ENCODE measurements around the gene TTC27. TPM values are rescaled to one million over a fixed set of nuclear protein-coding genes. Genes with fewer than 3 reads are reported as not detected.
"Not testable (repeated sequence)": the region's sequence is repeated elsewhere in the genome, so short reads cannot be mapped to it uniquely, and the experiment has no call there.

Gene TTC27
- total RNA-seq, 1 experiment from 2014 or later = 23.9 TPM

GRCh38 chr2:32846274-32846673 is 218.4 kb downstream of the TTC27 start:
- DNase-seq (ENCODE audit: low read depth) = not testable (repeated sequence)

- DNase-seq (ENCODE audit: low read depth) = no peak
These were observed 219.9 kb downstream of the TTC27 start for GRCh38 chr2:32847734-32848133.

DNA sequence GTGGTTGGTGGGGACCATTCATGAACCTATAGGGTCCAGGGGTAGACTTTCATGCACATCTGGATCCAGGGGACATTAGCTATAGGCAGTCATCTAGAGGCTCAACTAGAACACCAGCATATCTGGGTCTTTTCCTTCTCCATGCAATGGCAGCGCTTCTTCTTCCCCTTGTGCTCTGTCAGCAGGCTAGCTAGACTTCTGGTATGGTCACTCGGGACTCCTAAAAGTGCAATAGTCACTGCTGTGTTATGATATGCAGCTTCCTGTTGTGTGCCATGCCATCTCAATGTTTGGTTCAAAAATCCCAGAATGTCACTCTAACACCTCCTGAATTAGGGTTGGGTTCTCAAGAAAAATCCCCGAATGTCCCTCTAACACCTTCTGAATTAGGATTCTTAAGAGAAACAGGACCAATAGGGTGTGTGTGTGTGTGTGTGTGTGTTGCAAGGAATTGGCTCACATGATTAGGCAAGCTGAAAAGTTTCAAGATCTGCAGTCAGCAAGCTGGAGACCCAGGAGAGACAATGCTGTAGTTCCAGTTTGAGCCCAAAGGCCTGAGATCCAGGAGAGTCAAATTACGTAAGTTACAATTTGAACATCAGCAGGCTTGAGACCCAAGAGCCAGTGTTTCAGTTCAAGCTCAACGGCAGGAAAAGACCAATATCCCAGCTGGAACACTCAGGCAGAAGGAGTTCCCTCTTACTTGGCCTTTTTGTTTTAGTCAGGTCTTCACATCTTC is 221.8 kb downstream of the TTC27 start:
- DNase-seq (ENCODE audit: low read depth) = no peak

DNA sequence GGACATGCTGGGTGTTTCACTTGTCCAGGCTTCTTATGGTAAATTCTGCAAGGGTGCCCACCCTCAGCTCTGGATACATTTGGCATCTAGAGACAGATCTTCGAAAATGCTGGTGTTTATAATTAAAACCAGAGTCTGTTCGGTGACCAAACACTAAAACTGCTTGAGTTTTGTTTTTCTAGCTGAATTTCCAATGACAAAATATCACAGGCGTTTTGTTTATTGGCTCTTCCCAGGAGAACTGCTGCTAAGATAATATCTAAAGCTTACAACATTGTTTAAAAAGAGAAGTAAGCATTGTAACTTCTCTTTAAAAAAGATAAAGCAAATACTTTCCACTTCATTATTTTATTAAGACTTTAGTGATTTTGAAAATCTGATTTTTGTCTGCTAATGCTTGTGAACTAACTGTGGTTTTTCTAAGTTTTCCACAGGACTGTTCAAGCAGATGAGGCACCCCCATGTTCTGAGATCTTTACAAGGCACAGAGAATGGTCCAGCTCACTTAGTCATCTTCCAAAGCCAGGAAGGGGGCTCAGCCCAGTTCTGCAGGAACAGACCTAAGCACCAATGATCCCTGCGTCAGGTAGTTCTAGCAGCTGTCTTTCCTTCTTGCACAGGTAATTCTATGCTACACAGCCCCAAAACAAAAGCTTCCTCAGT is 224.1 kb downstream of the TTC27 start:
- no peak for DNase-seq (ENCODE audit: low read depth)

GRCh38 chr2:32852856-32853255 is 225.0 kb downstream of the TTC27 start:
- DNase-seq (ENCODE audit: low read depth) = no peak

DNA sequence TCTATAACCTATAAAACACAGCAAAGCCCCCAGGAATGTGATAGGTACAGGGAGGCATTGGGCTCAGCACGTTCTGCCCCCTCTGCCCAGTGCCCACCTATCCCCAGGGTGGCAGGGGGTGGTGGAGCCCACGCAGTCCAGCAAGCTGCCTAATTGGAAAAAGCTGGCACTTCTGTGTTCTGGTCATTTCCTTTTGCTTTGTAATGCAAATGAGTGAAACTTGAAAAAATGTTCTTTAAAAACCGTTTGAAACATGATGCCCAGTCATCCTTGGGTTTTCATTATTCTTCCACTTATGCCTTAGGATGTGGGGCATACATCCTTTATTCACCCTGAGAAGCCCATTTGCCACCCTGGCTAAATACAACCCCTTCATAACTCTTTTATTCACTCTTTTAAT is 229.0 kb downstream of the TTC27 start:
- no peak for DNase-seq (ENCODE audit: low read depth)

GRCh38 chr2:32858713-32859112 is 230.9 kb downstream of the TTC27 start:
- no peak for DNase-seq (ENCODE audit: low read depth)

- DNase-seq (ENCODE audit: low read depth) = no peak
These were observed 232.5 kb downstream of the TTC27 start for GRCh38 chr2:32860385-32860784.

DNA sequence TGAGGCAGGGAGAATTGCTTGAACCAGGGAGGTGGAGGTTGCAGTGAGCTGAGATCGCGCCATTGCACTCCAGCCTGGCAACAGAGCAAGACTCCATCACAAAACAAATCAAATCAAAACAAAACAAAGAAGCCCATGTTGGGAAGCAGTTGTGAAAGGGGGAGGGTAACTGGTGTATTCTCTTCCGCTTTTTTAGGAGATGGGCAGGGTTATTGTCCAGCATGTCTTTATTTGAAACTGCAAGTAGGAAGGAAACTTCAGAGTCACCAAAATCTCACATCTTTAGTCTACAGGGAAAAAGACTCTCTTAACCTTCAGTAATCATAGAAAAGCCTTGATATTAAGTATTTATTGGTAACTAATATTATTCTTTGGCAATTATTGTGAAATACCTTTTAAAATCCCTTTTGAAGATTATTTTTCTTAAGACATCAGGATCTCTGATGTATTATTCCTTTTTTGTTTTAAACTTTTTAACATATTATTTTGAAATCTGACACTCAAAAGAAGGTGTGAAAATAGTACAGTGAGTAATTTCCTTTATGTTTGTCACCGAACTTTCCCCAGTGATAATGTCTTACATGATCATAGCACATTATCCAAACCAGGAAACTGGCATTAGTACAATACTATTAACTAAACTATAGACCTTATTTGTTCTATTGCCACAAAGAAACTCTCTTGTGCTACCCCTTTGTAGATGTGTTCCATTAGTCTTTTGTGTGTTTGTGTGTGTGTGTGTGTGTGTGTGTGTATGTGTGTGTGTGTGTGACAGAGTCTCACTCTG is 234.6 kb downstream of the TTC27 start:
- DNase-seq (ENCODE audit: low read depth) = no peak

- no peak for DNase-seq (ENCODE audit: low read depth)
These were observed 235.5 kb downstream of the TTC27 start for GRCh38 chr2:32863326-32863725.

- no peak for DNase-seq (ENCODE audit: low read depth)
These were observed 236.0 kb downstream of the TTC27 start for GRCh38 chr2:32863803-32864202.

DNA sequence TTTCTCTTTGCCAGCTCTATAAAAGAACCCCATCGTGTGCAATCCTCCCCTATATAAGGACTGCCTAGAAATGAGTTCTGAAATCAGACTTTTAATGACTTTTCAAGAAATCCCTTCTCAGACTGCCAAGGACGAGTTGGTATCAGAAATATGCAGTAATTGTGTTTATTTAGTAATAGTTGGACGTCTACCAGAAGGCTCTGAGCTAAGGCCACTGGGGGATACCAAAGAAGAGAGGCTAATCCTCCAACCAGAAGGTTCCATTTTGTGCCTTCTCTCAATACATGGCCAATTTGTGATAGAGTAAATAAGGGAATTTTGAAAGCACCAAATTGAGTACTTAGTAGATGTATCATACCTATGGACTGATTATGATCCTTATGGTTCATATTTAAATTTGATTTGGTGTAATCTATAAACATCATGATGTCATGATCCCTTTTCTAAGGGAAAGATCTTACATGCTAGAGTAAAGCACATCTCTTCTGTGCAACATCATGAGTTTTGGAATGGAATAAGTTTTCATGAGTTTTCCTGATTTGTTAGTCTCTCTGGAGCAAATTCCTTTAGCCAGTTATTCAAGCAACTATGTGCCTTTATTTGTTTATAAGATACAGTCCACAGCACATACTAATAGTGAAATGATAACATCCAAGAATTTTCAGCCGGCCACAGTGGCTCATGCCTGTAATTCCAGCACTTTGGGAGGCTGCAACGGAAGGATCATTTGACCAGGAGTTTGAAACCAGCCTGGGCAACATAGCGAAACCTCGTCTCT is 236.7 kb downstream of the TTC27 start:
- no peak for DNase-seq (ENCODE audit: low read depth)

DNA sequence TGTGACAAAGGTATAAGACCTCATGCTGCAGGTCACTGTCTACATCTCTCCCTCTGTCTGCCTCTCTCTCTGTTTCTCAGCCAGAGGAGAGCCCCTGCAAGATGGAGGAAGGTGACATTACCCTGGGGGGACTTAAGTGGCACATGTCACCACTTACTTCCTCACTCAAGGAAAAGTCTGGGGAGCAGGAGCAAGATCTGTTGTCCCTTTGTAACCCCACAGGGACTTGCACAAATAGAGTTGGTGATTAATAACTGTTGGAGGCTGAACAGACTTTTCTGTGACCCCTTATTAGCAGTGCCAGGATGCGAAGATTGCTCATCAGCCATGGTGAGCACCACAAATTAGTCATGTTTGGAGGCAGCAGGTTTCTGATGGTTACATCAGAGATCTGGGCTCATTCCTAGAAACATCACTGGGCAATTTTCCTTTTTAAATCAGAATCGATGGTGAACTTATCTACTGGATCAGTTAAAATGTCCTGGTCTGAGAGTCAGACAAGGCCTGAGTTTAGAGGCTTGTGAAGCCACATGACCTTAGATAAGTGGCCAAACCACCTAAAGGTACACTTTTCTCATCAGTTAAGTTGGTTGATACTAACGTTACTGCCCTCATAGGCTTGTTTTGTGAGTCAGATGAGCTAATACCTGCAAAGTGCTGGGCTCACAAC is 237.7 kb downstream of the TTC27 start:
- peak; percentile 82 for DNase-seq (ENCODE audit: low read depth)

DNA sequence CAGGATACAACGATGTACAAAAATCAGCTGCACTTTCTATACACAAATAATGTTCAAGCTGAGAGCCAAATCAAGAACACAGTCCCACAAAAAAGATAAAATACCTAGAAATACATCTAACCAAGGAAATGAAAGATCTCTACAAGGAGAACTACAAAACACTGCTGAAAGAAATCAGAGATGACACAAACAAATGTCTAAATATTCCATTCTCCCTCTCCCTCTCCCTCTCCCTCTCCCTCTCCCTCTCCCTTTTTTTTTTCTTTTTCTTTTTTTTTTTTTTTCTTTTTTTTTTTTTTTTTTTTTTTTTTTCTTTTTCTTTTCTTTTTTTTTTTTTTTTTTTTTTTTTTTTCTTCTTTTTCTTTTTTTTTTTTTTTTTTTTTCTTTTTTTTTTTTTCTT is 238.6 kb downstream of the TTC27 start:
- DNase-seq (ENCODE audit: low read depth) = not testable (repeated sequence)

Small RNAs within 50 kb of the gene (small RNA-seq; reads per million reads assigned to genes)
- not detected for gene MIR4765

All from HT1080 (cell line).